ENCODE data around the gene COLQ. TPM values are rescaled to one million over a fixed set of nuclear protein-coding genes. Genes with fewer than 3 reads are reported as not detected.
A peak's percentile ranks its signal among the peaks of the same experiment; 100 is the strongest.
"Not testable (repeated sequence)": the region's sequence is repeated elsewhere in the genome, so short reads cannot be mapped to it uniquely, and the experiment has no call there.

The COLQ gene
- total RNA-seq, 1 experiment from 2014 or later = 1.5 TPM

DNA sequence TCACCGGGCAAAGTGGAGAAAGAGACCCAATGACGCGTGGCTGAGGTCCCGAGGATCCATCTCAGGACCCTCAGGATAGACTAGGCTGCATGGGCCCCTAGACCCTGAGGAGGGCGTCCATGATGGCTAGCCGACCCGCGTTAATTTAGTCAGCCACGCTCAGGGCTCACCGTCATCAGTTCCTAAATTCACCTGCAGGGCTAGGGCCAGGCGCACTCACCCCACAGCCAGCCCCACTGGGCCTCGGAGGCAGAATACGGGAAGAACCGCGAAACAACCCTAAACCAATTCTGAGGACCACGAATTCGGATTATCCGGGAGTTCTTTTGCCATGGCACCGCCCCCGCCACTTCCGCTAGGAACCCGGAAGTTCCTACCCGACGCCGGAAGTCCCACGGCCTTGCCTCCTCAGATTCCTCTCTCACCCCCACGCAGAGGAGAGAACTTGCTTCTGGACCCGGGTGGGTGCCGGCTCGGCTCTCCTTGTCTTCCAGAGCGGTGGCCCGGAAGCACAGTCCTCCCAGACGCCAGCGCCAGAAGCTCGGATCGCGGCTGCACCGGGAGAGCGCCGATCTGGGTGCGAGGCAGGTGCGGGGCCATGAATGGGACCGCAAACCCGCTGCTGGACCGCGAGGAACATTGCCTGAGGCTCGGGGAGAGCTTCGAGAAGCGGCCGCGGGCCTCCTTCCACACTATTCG, 94.2 kb downstream of the COLQ start, which contains the start of the genes EAF1 and METTL6:
EAF1 (plus strand) TSS at position 417 of the 699 bp plus-strand sequence; CDS start at position 599, 182 bp downstream.
METTL6 (minus strand) TSS at position 363 of the 699 bp plus-strand sequence. CDS start 1,033 bp downstream, outside the sequence.
- peak; percentile 84 for DNase-seq
- Histone ChIP-seq H3K36me3 (ENCODE audit: low read depth, low read length) (peaks cover 16% of the 10 kb centered on the region; the same call in 1 of the 2 replicates), H3F3A (ENCODE audit: low read length, unreplicated experiment) (no peaks in the 10 kb centered on the region), H3K4me2 (ENCODE audit: low read length) (peak within 1 kb of the TSS; percentile 94), H3K79me2 (ENCODE audit: low read length) (peaks cover 68% of the 10 kb centered on the region), H3K9ac (ENCODE audit: low read length) (peak within 1 kb of the TSS; percentile 96), H3K9me3 (ENCODE audit: low read length) (no peaks in the 10 kb centered on the region), H4K20me1 (ENCODE audit: low read length) (peaks cover 12% of the 10 kb centered on the region), H3K27me3 (ENCODE audit: low read length) (no peaks in the 10 kb centered on the region), H3K4me3 (ENCODE audit: low read length) (peak within 1 kb of the TSS; percentile 100), H3K27ac (ENCODE audit: low read length) (peak within 1 kb of the TSS; percentile 54), H3K4me1 (ENCODE audit: insufficient read depth, low read length) (peaks cover 20% of the 10 kb centered on the region), H3K9me2 (replicated peaks; ENCODE audit: low read length) (no peaks in the 10 kb centered on the region), H2AFZ (ENCODE audit: low read length) (peak within 1 kb of the TSS; percentile 99)
- intact Hi-C loops (cut with micrococcal nuclease) = no loop called here
- no TSS peak for BruUV-seq (replicated peaks)
- peak; percentile 89 for ATAC-seq
- ChIA-PET CTCF (no interaction called here), POLR2A (ENCODE audit: unreplicated experiment) (no interaction called here)
- TF ChIP-seq EZH2 (IDR thresholded peaks at IDR 0.05; ENCODE audit: low read length, unreplicated experiment) = no peak
- no peak for TF ChIP-seq CTCF (conservative IDR thresholded peaks at IDR 0.05; ENCODE audit: low read depth, low read length)
- TF ChIP-seq EZH2phosphoT487 (IDR thresholded peaks at IDR 0.05; ENCODE audit: borderline replicate concordance, low read length) = no peak

GRCh38 chr3:15426579-15427118, 94.9 kb downstream of the COLQ start:
- H3K9ac ChIP-seq (ENCODE audit: low read length) = peak overlapping the region; percentile 96
- peaks cover 20% of the 10 kb centered on the region for H3K4me1 ChIP-seq (ENCODE audit: insufficient read depth, low read length)
- peak overlapping the region; percentile 94 for H3K4me2 ChIP-seq (ENCODE audit: low read length)
- ATAC-seq = no peak
- intact Hi-C loops (cut with micrococcal nuclease) = no loop called here
- H4K20me1 ChIP-seq (ENCODE audit: low read length) = peaks cover 12% of the 10 kb centered on the region
- peak overlapping the region; percentile 100 for H3K4me3 ChIP-seq (ENCODE audit: low read length)
- no peaks in the 10 kb centered on the region for H3K27me3 ChIP-seq (ENCODE audit: low read length)
- DNase-seq = no peak
- H3K27ac ChIP-seq (ENCODE audit: low read length) = peak overlapping the region; percentile 54
- H3K36me3 ChIP-seq (ENCODE audit: low read depth, low read length) = peaks cover 9% of the 10 kb centered on the region; the same call in 1 of the 2 replicates
- BruUV-seq (replicated peaks) = no TSS peak
- H3K9me3 ChIP-seq (ENCODE audit: low read length) = no peaks in the 10 kb centered on the region
- no peaks in the 10 kb centered on the region for H3F3A ChIP-seq (ENCODE audit: low read length, unreplicated experiment)
- peaks cover 68% of the 10 kb centered on the region for H3K79me2 ChIP-seq (ENCODE audit: low read length)
- no peaks in the 10 kb centered on the region for H3K9me2 ChIP-seq (replicated peaks; ENCODE audit: low read length)
- ChIA-PET POLR2A (ENCODE audit: unreplicated experiment) (no interaction called here), CTCF (no interaction called here)
- TF ChIP-seq EZH2phosphoT487 (IDR thresholded peaks at IDR 0.05; ENCODE audit: borderline replicate concordance, low read length) = no peak
- H2AFZ ChIP-seq (ENCODE audit: low read length) = peak overlapping the region; percentile 99

- no peak for TF ChIP-seq EZH2 (IDR thresholded peaks at IDR 0.05; ENCODE audit: low read length, unreplicated experiment)
- no peak for TF ChIP-seq CTCF (conservative IDR thresholded peaks at IDR 0.05; ENCODE audit: low read depth, low read length)
- TF ChIP-seq EZH2phosphoT487 (IDR thresholded peaks at IDR 0.05; ENCODE audit: borderline replicate concordance, low read length) = no peak
- H3K36me3 ChIP-seq (ENCODE audit: low read depth, low read length) = peaks cover 17% of the 10 kb centered on the region
- BruUV-seq (replicated peaks) = no TSS peak
Observed at GRCh38 chr3:15420871-15421270, 100.6 kb downstream of the COLQ start.

DNA sequence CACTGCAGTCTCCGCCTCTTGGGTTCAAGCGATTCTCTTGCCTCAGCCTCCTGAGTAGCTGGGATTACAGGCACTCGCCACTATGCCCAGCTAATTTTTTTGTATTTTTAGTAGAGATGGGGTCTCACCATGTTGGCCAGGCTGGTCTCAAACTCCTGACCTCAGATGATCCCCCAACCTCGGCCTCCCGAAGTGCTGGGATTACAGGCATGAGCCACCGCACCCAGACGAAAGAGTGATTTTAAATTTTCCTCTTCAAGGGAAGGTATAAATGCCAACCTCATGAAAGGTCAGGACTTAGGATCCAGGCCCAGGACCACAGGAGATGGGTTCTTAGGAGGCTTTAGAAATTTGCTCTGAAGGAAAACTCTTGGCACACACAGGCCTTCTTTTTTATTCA, 110.5 kb downstream of the COLQ start:
- H2AFZ ChIP-seq (ENCODE audit: low read length); H3K9me2 ChIP-seq (replicated peaks; ENCODE audit: low read length); H3K27ac ChIP-seq (ENCODE audit: low read length); H3K9ac ChIP-seq (ENCODE audit: low read length); ATAC-seq; H3K4me3 ChIP-seq (ENCODE audit: low read length); POLR2A ChIA-PET (ENCODE audit: unreplicated experiment); H3F3A ChIP-seq (ENCODE audit: low read length, unreplicated experiment); H4K20me1 ChIP-seq (ENCODE audit: low read length); CTCF ChIA-PET; H3K27me3 ChIP-seq (ENCODE audit: low read length); BruUV-seq (replicated peaks); H3K79me2 ChIP-seq (ENCODE audit: low read length); intact Hi-C loops (cut with micrococcal nuclease); DNase-seq; H3K4me2 ChIP-seq (ENCODE audit: low read length); H3K9me3 ChIP-seq (ENCODE audit: low read length); H3K4me1 ChIP-seq (ENCODE audit: insufficient read depth, low read length): not testable (repeated sequence)
- H3K36me3 ChIP-seq (ENCODE audit: low read depth, low read length) = peaks cover 29% of the 10 kb centered on the region

More at GRCh38 chr3:15420871-15421270, 100.6 kb downstream of the COLQ start:
- Histone ChIP-seq H3K4me1 (ENCODE audit: insufficient read depth, low read length) (no peaks in the 10 kb centered on the region), H2AFZ (ENCODE audit: low read length) (no peak overlapping the region), H3K27me3 (ENCODE audit: low read length) (no peaks in the 10 kb centered on the region), H4K20me1 (ENCODE audit: low read length) (no peaks in the 10 kb centered on the region), H3K9me3 (ENCODE audit: low read length) (no peaks in the 10 kb centered on the region), H3K4me3 (ENCODE audit: low read length) (no peak overlapping the region), H3K9ac (ENCODE audit: low read length) (no peak overlapping the region), H3K27ac (ENCODE audit: low read length) (no peak overlapping the region), H3K9me2 (replicated peaks; ENCODE audit: low read length) (no peaks in the 10 kb centered on the region), H3K4me2 (ENCODE audit: low read length) (no peak overlapping the region), H3K79me2 (ENCODE audit: low read length) (peaks cover 13% of the 10 kb centered on the region), H3F3A (ENCODE audit: low read length, unreplicated experiment) (no peaks in the 10 kb centered on the region)
- DNase-seq (peak; percentile 28), ATAC-seq (peak; percentile 64)
- POLR2A ChIA-PET (ENCODE audit: unreplicated experiment) = no interaction called here
- CTCF ChIA-PET = no interaction called here
- intact Hi-C loops (cut with micrococcal nuclease) = no loop called here
